Measurements from ENCODE around the gene THSD7A.

The THSD7A gene

GRCh38 chr7:11616466-11616865, 215.5 kb downstream of the THSD7A start:
- TF ChIP-seq CTCF (IDR thresholded peaks at IDR 0.05; ENCODE audit: insufficient read depth, low read depth, low read length, missing control alignments) = no peak
- H3K4me3 ChIP-seq (ENCODE audit: low read length) = no peak overlapping the region
- DNase-seq (ENCODE audit: low read depth) = no peak

GRCh38 chr7:11615174-11615573, 216.8 kb downstream of the THSD7A start:
- H3K4me3 ChIP-seq (ENCODE audit: low read length) = no peak overlapping the region
- no peak for DNase-seq (ENCODE audit: low read depth)
- no peak for TF ChIP-seq CTCF (IDR thresholded peaks at IDR 0.05; ENCODE audit: insufficient read depth, low read depth, low read length, missing control alignments)

GRCh38 chr7:11613292-11613930, 218.6 kb downstream of the THSD7A start:
- no peak for DNase-seq (ENCODE audit: low read depth)
- no peak for TF ChIP-seq CTCF (IDR thresholded peaks at IDR 0.05; ENCODE audit: insufficient read depth, low read depth, low read length, missing control alignments)
- H3K4me3 ChIP-seq (ENCODE audit: low read length) = no peak overlapping the region

- no peak overlapping the region for H3K4me3 ChIP-seq (ENCODE audit: low read length)
- no peak for TF ChIP-seq CTCF (IDR thresholded peaks at IDR 0.05; ENCODE audit: insufficient read depth, low read depth, low read length, missing control alignments)
- no peak for DNase-seq (ENCODE audit: low read depth)
Observed at GRCh38 chr7:11612737-11613136, 219.3 kb downstream of the THSD7A start.

GRCh38 chr7:11609096-11609670, 222.8 kb downstream of the THSD7A start:
- no peak overlapping the region for H3K4me3 ChIP-seq (ENCODE audit: low read length)
- DNase-seq (ENCODE audit: low read depth) = no peak
- TF ChIP-seq CTCF (IDR thresholded peaks at IDR 0.05; ENCODE audit: insufficient read depth, low read depth, low read length, missing control alignments) = no peak

GRCh38 chr7:11607686-11608085, 224.3 kb downstream of the THSD7A start:
- TF ChIP-seq CTCF (IDR thresholded peaks at IDR 0.05; ENCODE audit: insufficient read depth, low read depth, low read length, missing control alignments) = no peak
- no peak overlapping the region for H3K4me3 ChIP-seq (ENCODE audit: low read length)
- no peak for DNase-seq (ENCODE audit: low read depth)

GRCh38 chr7:11605749-11606148, 226.2 kb downstream of the THSD7A start:
- no peak for DNase-seq (ENCODE audit: low read depth)
- no peak overlapping the region for H3K4me3 ChIP-seq (ENCODE audit: low read length)
- no peak for TF ChIP-seq CTCF (IDR thresholded peaks at IDR 0.05; ENCODE audit: insufficient read depth, low read depth, low read length, missing control alignments)
